ENCODE measurements around the gene AGRN. TPM values are rescaled to one million over a fixed set of nuclear protein-coding genes. Genes with fewer than 3 reads are reported as not detected.
"Not testable (repeated sequence)": the region's sequence is repeated elsewhere in the genome, so short reads cannot be mapped to it uniquely, and the experiment has no call there.

The AGRN gene
- total RNA-seq, 1 experiment from 2014 or later = 175 TPM

DNA sequence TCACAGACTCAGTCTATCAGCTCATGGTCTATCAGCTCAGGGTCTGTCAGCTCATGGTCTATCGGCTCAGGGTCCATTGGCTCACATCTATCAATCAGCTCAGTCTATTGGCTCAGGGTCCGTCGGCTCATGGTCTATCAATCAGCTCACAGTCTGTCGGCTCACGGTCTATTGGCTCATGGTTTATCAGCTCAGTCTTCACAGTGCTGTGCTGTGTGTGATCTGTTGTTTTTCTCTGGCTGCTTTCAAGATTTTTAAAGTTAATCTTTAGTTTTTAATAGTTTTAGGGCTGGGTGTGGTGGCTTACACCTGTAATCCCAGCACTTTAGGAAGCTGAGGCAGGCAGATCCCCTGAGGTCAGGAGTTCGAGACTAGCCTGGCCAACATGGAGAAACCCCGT is 81.6 kb downstream of the AGRN start:
- Histone ChIP-seq H3K14ac (ENCODE audit: insufficient read depth, low read length) (no peak overlapping the region), H4K5ac (ENCODE audit: insufficient read length, low read depth, low read length) (no peak overlapping the region), H2BK120ac (ENCODE audit: low read depth, low read length, poor library complexity, severe bottlenecking) (no peak overlapping the region), H3T11ph (ENCODE audit: low read length) (no peak overlapping the region), H3K56ac (ENCODE audit: insufficient read length, low read depth, low read length) (no peak overlapping the region), H4K8ac (replicated peaks; ENCODE audit: insufficient read length, low read depth, low read length) (no peak overlapping the region), H2BK15ac (ENCODE audit: low read depth, low read length) (no peak overlapping the region), H3K4me1 (ENCODE audit: insufficient read depth, low read length) (no peaks in the 10 kb centered on the region), H4K20me1 (ENCODE audit: control insufficient read depth, insufficient read depth, insufficient read length) (no peaks in the 10 kb centered on the region), H3K4ac (ENCODE audit: low read depth, low read length) (no peak overlapping the region), H2AFZ (ENCODE audit: low read length) (no peak overlapping the region), H3K9me3 (ENCODE audit: control insufficient read depth, low read depth, low read length) (peaks cover 7% of the 10 kb centered on the region), H3K23me2 (ENCODE audit: insufficient read length, low read depth, low read length, poor library complexity, severe bottlenecking) (no peaks in the 10 kb centered on the region), H3K9ac (ENCODE audit: extremely low read depth, insufficient read length, low read length) (no peak overlapping the region), H3K27me3 (ENCODE audit: insufficient read depth, low read length) (no peaks in the 10 kb centered on the region), H4K91ac (ENCODE audit: insufficient read length, low read depth, low read length) (no peak overlapping the region), H3K79me2 (ENCODE audit: insufficient read depth, low read length) (no peaks in the 10 kb centered on the region), H3K23ac (ENCODE audit: insufficient read length, low read depth, low read length) (no peak overlapping the region), H3K4me2 (ENCODE audit: insufficient read depth, insufficient read length, low read length) (no peak overlapping the region), H2BK20ac (ENCODE audit: low read depth, low read length, poor library complexity, severe bottlenecking) (no peak overlapping the region), H3K79me1 (ENCODE audit: insufficient read depth, low read depth, low read length, poor library complexity, severe bottlenecking) (no peaks in the 10 kb centered on the region), H2BK5ac (ENCODE audit: insufficient read length, low read length) (no peak overlapping the region), H3K27ac (ENCODE audit: insufficient read length, low read depth, low read length) (no peak overlapping the region), H2AK5ac (ENCODE audit: insufficient read length, low read length) (no peak overlapping the region), H3K18ac (ENCODE audit: insufficient read length, low read depth, low read length) (no peak overlapping the region), H2BK12ac (ENCODE audit: insufficient read length, low read depth, low read length) (no peak overlapping the region)
- no peak overlapping the region for H3K27ac Mint-ChIP-seq
- TF ChIP-seq, protein P1, sequence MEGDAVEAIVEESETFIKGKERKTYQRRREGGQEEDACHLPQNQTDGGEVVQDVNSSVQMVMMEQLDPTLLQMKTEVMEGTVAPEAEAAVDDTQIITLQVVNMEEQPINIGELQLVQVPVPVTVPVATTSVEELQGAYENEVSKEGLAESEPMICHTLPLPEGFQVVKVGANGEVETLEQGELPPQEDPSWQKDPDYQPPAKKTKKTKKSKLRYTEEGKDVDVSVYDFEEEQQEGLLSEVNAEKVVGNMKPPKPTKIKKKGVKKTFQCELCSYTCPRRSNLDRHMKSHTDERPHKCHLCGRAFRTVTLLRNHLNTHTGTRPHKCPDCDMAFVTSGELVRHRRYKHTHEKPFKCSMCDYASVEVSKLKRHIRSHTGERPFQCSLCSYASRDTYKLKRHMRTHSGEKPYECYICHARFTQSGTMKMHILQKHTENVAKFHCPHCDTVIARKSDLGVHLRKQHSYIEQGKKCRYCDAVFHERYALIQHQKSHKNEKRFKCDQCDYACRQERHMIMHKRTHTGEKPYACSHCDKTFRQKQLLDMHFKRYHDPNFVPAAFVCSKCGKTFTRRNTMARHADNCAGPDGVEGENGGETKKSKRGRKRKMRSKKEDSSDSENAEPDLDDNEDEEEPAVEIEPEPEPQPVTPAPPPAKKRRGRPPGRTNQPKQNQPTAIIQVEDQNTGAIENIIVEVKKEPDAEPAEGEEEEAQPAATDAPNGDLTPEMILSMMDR (conservative IDR thresholded peaks at IDR 0.05) = no peak
- WGBS (ENCODE audit: extremely low coverage, insufficient read length, low lambda C conversion rate) = no CpG with 5 or more reads among the region's 7 CpGs
- peaks cover 30 to 45% of the 10 kb centered on the region in 2 experiments for H3K9me3 Mint-ChIP-seq
- H3K4me3 Mint-ChIP-seq = no peak overlapping the region
- no peaks in the 10 kb centered on the region for H3K4me1 Mint-ChIP-seq
- DNase-seq = no peak
- H3K36me3 Mint-ChIP-seq (ENCODE audit: insufficient read depth in 1 of 3, low read depth in 3 of 3) = peaks cover 14 to 31% (median 19%) of the 10 kb centered on the region in 3 experiments
- H3K27me3 Mint-ChIP-seq (ENCODE audit: low read depth) = peaks cover 26% of the 10 kb centered on the region

DNA sequence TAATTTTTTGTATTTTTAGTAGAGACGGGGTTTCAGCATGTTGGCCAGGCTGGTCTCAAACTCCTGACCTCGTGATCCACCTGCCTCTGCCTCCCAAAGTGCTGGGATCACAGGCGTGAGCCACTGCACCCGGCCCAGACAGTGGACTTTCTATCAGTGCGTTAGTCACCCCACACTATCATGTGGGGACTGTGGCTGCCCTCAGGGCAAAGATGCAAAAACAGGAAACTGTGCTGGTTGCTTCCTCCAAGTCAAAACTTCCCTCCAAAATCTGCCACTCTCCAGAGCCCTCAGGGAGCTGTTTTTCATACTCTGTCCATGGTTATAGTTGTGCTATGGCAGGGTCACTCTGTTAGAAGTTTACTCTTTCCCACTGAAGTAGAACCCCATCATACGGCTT is 84.2 kb downstream of the AGRN start:
- H3K56ac ChIP-seq (ENCODE audit: insufficient read length, low read depth, low read length); H3K79me2 ChIP-seq (ENCODE audit: insufficient read depth, low read length); H3K4me1 Mint-ChIP-seq; H3K14ac ChIP-seq (ENCODE audit: insufficient read depth, low read length); H3K4ac ChIP-seq (ENCODE audit: low read depth, low read length); H2BK120ac ChIP-seq (ENCODE audit: low read depth, low read length, poor library complexity, severe bottlenecking); H2BK12ac ChIP-seq (ENCODE audit: insufficient read length, low read depth, low read length); H2AFZ ChIP-seq (ENCODE audit: low read length); H2BK15ac ChIP-seq (ENCODE audit: low read depth, low read length); H3K23me2 ChIP-seq (ENCODE audit: insufficient read length, low read depth, low read length, poor library complexity, severe bottlenecking); H3T11ph ChIP-seq (ENCODE audit: low read length); H4K91ac ChIP-seq (ENCODE audit: insufficient read length, low read depth, low read length); H3K27me3 ChIP-seq (ENCODE audit: insufficient read depth, low read length); H3K79me1 ChIP-seq (ENCODE audit: insufficient read depth, low read depth, low read length, poor library complexity, severe bottlenecking); H3K9ac ChIP-seq (ENCODE audit: extremely low read depth, insufficient read length, low read length); H4K8ac ChIP-seq (replicated peaks; ENCODE audit: insufficient read length, low read depth, low read length); H3K4me1 ChIP-seq (ENCODE audit: insufficient read depth, low read length); H3K18ac ChIP-seq (ENCODE audit: insufficient read length, low read depth, low read length); H3K9me3 ChIP-seq (ENCODE audit: control insufficient read depth, low read depth, low read length); H3K27ac ChIP-seq (ENCODE audit: insufficient read length, low read depth, low read length); H3K23ac ChIP-seq (ENCODE audit: insufficient read length, low read depth, low read length); H2AK5ac ChIP-seq (ENCODE audit: insufficient read length, low read length); H4K5ac ChIP-seq (ENCODE audit: insufficient read length, low read depth, low read length); DNase-seq; H3K4me2 ChIP-seq (ENCODE audit: insufficient read depth, insufficient read length, low read length); H3K4me3 Mint-ChIP-seq; H2BK20ac ChIP-seq (ENCODE audit: low read depth, low read length, poor library complexity, severe bottlenecking); H2BK5ac ChIP-seq (ENCODE audit: insufficient read length, low read length); H4K20me1 ChIP-seq (ENCODE audit: control insufficient read depth, insufficient read depth, insufficient read length); H3K27ac Mint-ChIP-seq: not testable (repeated sequence)
- peaks cover 17% of the 10 kb centered on the region for H3K27me3 Mint-ChIP-seq (ENCODE audit: low read depth)
- H3K36me3 Mint-ChIP-seq (ENCODE audit: insufficient read depth in 1 of 3, low read depth in 3 of 3) = peaks cover 27 to 49% (median 30%) of the 10 kb centered on the region in 3 experiments
- peaks cover 41 to 53% of the 10 kb centered on the region in 2 experiments for H3K9me3 Mint-ChIP-seq
- WGBS (ENCODE audit: extremely low coverage, insufficient read length, low lambda C conversion rate) = no CpG with 5 or more reads among the region's 6 CpGs

Data from H9 (cell line).